ENCODE measurements around the gene SDS. TPM values are rescaled to one million over a fixed set of nuclear protein-coding genes. Genes with fewer than 3 reads are reported as not detected.

The SDS gene
- total and polyA plus RNA-seq, 2 experiments from 2014 or later, result 0.57 TPM; not detected in 1

GRCh38 chr12:113432986-113433385 is 29.3 kb upstream of the SDS start (continued):
- TF ChIP-seq, protein P1, sequence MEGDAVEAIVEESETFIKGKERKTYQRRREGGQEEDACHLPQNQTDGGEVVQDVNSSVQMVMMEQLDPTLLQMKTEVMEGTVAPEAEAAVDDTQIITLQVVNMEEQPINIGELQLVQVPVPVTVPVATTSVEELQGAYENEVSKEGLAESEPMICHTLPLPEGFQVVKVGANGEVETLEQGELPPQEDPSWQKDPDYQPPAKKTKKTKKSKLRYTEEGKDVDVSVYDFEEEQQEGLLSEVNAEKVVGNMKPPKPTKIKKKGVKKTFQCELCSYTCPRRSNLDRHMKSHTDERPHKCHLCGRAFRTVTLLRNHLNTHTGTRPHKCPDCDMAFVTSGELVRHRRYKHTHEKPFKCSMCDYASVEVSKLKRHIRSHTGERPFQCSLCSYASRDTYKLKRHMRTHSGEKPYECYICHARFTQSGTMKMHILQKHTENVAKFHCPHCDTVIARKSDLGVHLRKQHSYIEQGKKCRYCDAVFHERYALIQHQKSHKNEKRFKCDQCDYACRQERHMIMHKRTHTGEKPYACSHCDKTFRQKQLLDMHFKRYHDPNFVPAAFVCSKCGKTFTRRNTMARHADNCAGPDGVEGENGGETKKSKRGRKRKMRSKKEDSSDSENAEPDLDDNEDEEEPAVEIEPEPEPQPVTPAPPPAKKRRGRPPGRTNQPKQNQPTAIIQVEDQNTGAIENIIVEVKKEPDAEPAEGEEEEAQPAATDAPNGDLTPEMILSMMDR (conservative IDR thresholded peaks at IDR 0.05; ENCODE audit: low read depth in 2 of 2), result no peak
- TF ChIP-seq NANOG (IDR thresholded peaks at IDR 0.05; ENCODE audit: borderline replicate concordance), result no peak
- TF ChIP-seq JUNB (IDR thresholded peaks at IDR 0.05; ENCODE audit: unreplicated experiment), result no peak
- TF ChIP-seq STAT1 (IDR thresholded peaks at IDR 0.05; ENCODE audit: unreplicated experiment), result no peak
- TF ChIP-seq EZH2phosphoT487 (IDR thresholded peaks at IDR 0.05; ENCODE audit: unreplicated experiment), result no peak

- Histone ChIP-seq H3K9me2 (ENCODE audit: insufficient read depth) (no peaks in the 10 kb centered on the region), H2AFZ (no peak overlapping the region), H3K4me2 (no peak overlapping the region), H3K4me1 (ENCODE audit: insufficient read depth) (0 out of 2 replicates have a peak, but pooled peaks cover 8% of the 10 kb centered on the region), H3K27me3 (ENCODE audit: insufficient read depth) (no peaks in the 10 kb centered on the region), H4K20me1 (replicated peaks; ENCODE audit: insufficient read depth) (no peaks in the 10 kb centered on the region), H3K79me2 (replicated peaks; ENCODE audit: insufficient read depth) (no peaks in the 10 kb centered on the region), H3F3A (replicated peaks; ENCODE audit: low read depth) (0 out of 2 replicates have a peak, but pooled peaks cover 3% of the 10 kb centered on the region), H3K36me3 (ENCODE audit: insufficient read depth) (no peaks in the 10 kb centered on the region), H3K27ac (ENCODE audit: low read depth) (no peak overlapping the region), H3K4me3 (no peak overlapping the region)
- Mint-ChIP-seq H3K4me3 (no peak overlapping the region), H3K9me3 (peaks cover 4% of the 10 kb centered on the region; the same call in 1 of the 3 replicates), H3K4me1 (peaks cover 6% of the 10 kb centered on the region), H3K27ac (no peak overlapping the region), H3K27me3 (ENCODE audit: insufficient read depth, low read depth, poor library complexity) (peaks cover 24% of the 10 kb centered on the region), H3K36me3 (ENCODE audit: low read depth) (no peaks in the 10 kb centered on the region)
- ATAC-seq (no peak), DNase-seq (ENCODE audit: low spot score) (no peak)
- TF ChIP-seq ETS1 (IDR thresholded peaks at IDR 0.05) (no peak), CREB1 (CRISPR knock-in tag; IDR thresholded peaks at IDR 0.05; ENCODE audit: low read depth) (no peak), ZNF114 (CRISPR knock-in tag; IDR thresholded peaks at IDR 0.05) (no peak), NANOG (IDR thresholded peaks at IDR 0.05; ENCODE audit: borderline replicate concordance) (no peak), POLR2AphosphoS5 (IDR thresholded peaks at IDR 0.05; ENCODE audit: low read depth) (no peak), ZNF331 (CRISPR knock-in tag; IDR thresholded peaks at IDR 0.05; ENCODE audit: low read depth) (no peak), EZH2phosphoT487 (IDR thresholded peaks at IDR 0.05; ENCODE audit: unreplicated experiment) (no peak), STAT1 (IDR thresholded peaks at IDR 0.05; ENCODE audit: unreplicated experiment) (no peak), JUNB (IDR thresholded peaks at IDR 0.05; ENCODE audit: unreplicated experiment) (no peak), REST (IDR thresholded peaks at IDR 0.05; ENCODE audit: unreplicated experiment) (no peak)
- TF ChIP-seq, protein P1 (conservative IDR thresholded peaks at IDR 0.05; ENCODE audit: low read depth in 2 of 2), result no peak
Measured at GRCh38 chr12:113428482-113428881, 24.8 kb upstream of the SDS start.

Data from GM23338 (cell line).